H1 (cell line): ENCODE results near the gene CEP128. TPM values are rescaled to one million over a fixed set of nuclear protein-coding genes. Genes with fewer than 3 reads are reported as not detected.

Experiments used
- CTBP2 ChIP-seq: IDR thresholded peaks from 2 replicates; pipeline ENCODE4 v1.7.0; 2011; ENCODE audit warnings: borderline replicate concordance, mild to moderate bottlenecking, moderate library complexity, mixed read lengths, low read length; ENCODE audit not compliant: insufficient read depth, insufficient read length
- E2F6 ChIP-seq: IDR thresholded peaks from 2 replicates; pipeline ENCODE4 v1.6.1; 2012; ENCODE audit warnings: inconsistent platforms
- RAD21 ChIP-seq, 2 experiments: IDR thresholded peaks in 1 of 2; conservative IDR thresholded peaks in 1 of 2; 2 replicates each; pipeline ENCODE4 v1.6.1; 2011; ENCODE audit warnings: low read depth in 2 of 2, low read length in 2 of 2, improper control_type of control experiment in 1 of 2, inconsistent platforms in 1 of 2, mild to moderate bottlenecking in 1 of 2, moderate library complexity in 1 of 2
- USF2 ChIP-seq: IDR thresholded peaks from 2 replicates; pipeline ENCODE4 v1.6.1; 2011; ENCODE audit warnings: low read length, improper control_type of control experiment
- polyA plus RNA-seq, 7 experiments: library from polyadenylated mRNA; depleted of rRNA in 3 of 7; stranded (reverse) in 5 of 7; unstranded in 2 of 7; fragments of >200 nt in 5 of 7; fragments of 200-250 nt in 2 of 7; gene quantifications; 1 replicate in 5 of 7; 2 replicates in 1 of 7; 4 replicates in 1 of 7; pipeline versions ENCODE4 v1.2.1 to v1.2.3, GENCODE V29; 2011 to 2013; ENCODE audit warnings: missing spikeins in 2 of 7, mixed read lengths in 2 of 7
- total RNA-seq: library from RNA; stranded (reverse); fragmentation: NEBNext Ultra II Directional; extraction: Animal tissue kit (Norgen Biotek cat#: 25700); gene quantifications from 2 replicates; pipeline ENCODE4 v1.2.1, GENCODE V29; 2021

The CEP128 gene
- total and polyA plus RNA-seq, 2 of the 8 experiments (the other 6 are each of a cell fraction or from before 2014, with no cell fraction given) = 1.9 to 17.0 TPM

- TF ChIP-seq RAD21 (IDR thresholded peaks at IDR 0.05 in 1 of 2, conservative IDR thresholded peaks at IDR 0.05 in 1 of 2; ENCODE audit: low read depth in 2 of 2, low read length in 2 of 2) (no peak), CTBP2 (no peak), E2F6 (no peak), USF2 (no peak)
Observed at GRCh38 chr14:80664576-80664975, 277.0 kb downstream of the CEP128 start (continued).
